Mesothelial cell of epicardium (in vitro differentiated cells): ENCODE measurements around the gene MAN1C1. TPM values are rescaled to one million over a fixed set of nuclear protein-coding genes. Genes with fewer than 3 reads are reported as not detected.

Source experiments
- DNase-seq, 2 experiments: peaks; one replicate each; pipeline ENCODE4 v3.0.0; 2021; ENCODE audit warnings: low spot score in 2 of 2; ENCODE audit not compliant: unreplicated experiment in 2 of 2
- H3K27ac Mint-ChIP-seq: 2 replicates; pipeline ENCODE4 v1.8.0; 2021; ENCODE audit warnings: mixed read lengths
- H3K27me3 Mint-ChIP-seq: 2 replicates; pipeline ENCODE4 v1.8.0; 2021; ENCODE audit warnings: low read depth, mixed read lengths
- H3K36me3 Mint-ChIP-seq: 2 replicates; pipeline ENCODE4 v1.8.0; 2021; ENCODE audit warnings: mixed read lengths
- H3K4me1 Mint-ChIP-seq: 2 replicates; pipeline ENCODE4 v1.8.0; 2021; ENCODE audit warnings: mixed read lengths
- H3K4me3 Mint-ChIP-seq: 2 replicates; pipeline ENCODE4 v1.8.0; 2021; ENCODE audit warnings: mild to moderate bottlenecking, moderate library complexity, mixed read lengths
- H3K9me3 Mint-ChIP-seq: 2 replicates; pipeline ENCODE4 v1.8.0; 2021; ENCODE audit warnings: mixed read lengths
- total RNA-seq: library from RNA; stranded (reverse); gene quantifications from 3 replicates; pipeline ENCODE4 v1.2.1, GENCODE V29; 2021
- TF ChIP-seq, protein P1 (sequence below): fragments of 200-600 bp; sonication (generic); IDR thresholded peaks from one replicate; pipeline ENCODE4 v1.5.0; 2021; ENCODE audit warnings: antibody characterized with exemption; ENCODE audit not compliant: unreplicated experiment

Gene MAN1C1
- total RNA-seq, 1 donor from 2014 or later, result 3.2 TPM

DNA sequence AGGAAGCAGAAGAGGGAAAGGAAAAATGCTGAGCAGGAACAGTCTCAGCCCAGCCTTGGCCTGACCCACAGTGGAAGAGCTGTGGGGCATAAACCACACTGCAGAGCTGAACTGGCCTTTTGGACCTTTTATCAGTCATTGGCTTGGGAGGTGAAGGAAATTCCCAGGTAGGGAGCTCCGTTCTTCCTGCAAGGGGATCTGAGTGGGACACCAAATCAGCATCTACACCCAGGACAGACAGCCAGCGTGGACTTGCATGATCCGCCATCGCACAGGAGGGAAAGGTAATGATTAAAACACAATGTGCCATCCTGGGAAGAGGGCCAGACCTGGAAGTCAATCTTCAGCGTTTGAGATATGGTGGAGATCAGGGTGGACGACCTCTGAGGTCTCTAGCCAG is 202.0 kb downstream of the MAN1C1 start:
- Mint-ChIP-seq H3K27me3 (no peaks in the 10 kb centered on the region), H3K36me3 (peaks cover 7% of the 10 kb centered on the region), H3K4me3 (peak overlapping the region; percentile 97), H3K9me3 (no peaks in the 10 kb centered on the region), H3K4me1 (peaks cover 34% of the 10 kb centered on the region), H3K27ac (peak overlapping the region; percentile 99)
- DNase-seq, result no peak
- TF ChIP-seq, protein P1, sequence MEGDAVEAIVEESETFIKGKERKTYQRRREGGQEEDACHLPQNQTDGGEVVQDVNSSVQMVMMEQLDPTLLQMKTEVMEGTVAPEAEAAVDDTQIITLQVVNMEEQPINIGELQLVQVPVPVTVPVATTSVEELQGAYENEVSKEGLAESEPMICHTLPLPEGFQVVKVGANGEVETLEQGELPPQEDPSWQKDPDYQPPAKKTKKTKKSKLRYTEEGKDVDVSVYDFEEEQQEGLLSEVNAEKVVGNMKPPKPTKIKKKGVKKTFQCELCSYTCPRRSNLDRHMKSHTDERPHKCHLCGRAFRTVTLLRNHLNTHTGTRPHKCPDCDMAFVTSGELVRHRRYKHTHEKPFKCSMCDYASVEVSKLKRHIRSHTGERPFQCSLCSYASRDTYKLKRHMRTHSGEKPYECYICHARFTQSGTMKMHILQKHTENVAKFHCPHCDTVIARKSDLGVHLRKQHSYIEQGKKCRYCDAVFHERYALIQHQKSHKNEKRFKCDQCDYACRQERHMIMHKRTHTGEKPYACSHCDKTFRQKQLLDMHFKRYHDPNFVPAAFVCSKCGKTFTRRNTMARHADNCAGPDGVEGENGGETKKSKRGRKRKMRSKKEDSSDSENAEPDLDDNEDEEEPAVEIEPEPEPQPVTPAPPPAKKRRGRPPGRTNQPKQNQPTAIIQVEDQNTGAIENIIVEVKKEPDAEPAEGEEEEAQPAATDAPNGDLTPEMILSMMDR, result no peak

DNA sequence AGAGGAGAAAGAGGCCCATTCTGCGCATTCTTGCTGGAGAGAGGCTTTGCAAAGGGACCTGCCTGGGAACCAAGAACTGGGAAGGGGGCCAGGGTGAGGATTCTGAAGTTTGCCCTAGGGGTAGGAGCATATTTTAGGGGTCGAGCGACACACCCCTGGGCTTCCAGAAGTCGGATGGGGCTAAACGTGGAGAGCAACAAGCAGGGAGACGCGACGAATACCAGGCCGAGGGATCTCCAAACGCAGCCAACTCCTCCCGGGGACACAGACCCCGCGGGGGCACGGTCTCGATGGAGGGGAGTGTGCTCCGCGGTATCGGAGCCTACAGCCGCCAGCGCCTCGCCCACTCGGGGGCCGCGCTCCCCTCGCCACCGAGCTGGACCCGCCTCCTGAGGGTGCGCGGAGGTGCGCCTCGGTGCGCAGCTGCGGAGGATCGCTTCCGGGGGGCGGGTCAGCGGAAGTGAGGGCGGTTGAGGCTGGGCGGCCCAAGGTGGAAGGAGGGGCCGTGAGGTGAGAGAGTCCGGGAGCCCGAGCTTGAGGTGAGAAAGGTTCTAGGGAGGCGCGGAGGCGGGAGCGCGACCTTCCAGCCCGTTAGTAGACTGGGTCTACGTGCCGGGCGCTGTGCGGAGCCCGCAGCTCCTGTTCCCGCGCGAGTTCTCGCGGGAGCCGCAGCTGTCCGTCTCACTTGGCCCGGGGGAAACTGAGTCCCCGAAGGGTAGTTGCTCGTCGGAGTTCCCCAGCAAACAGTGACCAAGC is 203.1 kb downstream of the MAN1C1 start, which contains the start of gene MTFR1L:
MTFR1L (plus strand) TSS at position 464 of the 756 bp plus-strand sequence. CDS start 3,151 bp downstream, outside the sequence.
- H3K27ac Mint-ChIP-seq, result peak within 1 kb of the TSS; percentile 99
- peaks cover 34% of the 10 kb centered on the region for H3K4me1 Mint-ChIP-seq
- TF ChIP-seq, protein P1, result no peak
- DNase-seq, result peak; percentile 71 to 85
- peak within 1 kb of the TSS; percentile 97 for H3K4me3 Mint-ChIP-seq
- H3K36me3 Mint-ChIP-seq, result peaks cover 7% of the 10 kb centered on the region
- H3K27me3 Mint-ChIP-seq, result no peaks in the 10 kb centered on the region
- no peaks in the 10 kb centered on the region for H3K9me3 Mint-ChIP-seq

DNA sequence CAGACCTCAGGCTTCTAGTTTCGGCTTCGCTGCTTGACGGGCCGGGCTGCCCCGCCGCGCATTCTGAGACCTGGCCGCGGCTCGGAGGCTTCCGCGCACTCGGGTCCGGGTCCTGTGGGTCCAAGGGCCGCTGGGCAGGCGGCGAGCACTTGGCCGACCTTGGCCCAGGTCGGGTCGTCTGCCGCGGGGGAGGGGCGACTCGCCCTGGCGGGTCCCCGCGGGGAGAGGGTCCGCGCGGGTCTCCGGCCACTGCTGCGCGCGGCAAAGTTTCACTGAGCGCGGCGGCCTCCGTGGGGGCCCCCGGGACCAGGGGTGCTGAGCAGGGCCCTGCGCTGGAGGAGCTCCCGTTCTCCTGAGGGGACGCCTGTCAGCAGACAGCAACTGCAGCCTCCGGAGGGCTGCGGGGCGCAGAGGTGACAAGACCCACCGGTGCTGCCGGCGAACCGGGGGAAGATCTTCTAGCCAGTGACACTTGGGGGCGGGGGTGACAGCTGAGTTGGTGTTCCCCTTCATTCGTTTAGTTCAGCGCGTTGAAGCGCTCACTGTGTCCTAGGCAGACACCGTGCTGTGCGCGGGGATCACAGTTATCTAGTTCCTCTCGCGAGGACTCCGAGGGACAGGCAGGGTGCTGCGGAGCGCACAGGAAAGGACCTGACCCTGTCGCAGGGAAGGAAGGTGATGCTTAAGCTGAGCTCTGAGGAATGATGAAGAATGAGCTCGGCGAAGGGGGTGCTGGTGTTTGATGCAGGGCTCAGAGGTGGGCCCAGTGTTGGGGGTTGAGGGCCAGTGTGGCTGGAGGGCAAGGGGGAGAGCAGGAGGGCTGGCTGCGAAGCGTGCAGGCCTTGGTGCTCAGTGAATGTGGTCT is 203.9 kb downstream of the MAN1C1 start:
- no peak for DNase-seq

DNA sequence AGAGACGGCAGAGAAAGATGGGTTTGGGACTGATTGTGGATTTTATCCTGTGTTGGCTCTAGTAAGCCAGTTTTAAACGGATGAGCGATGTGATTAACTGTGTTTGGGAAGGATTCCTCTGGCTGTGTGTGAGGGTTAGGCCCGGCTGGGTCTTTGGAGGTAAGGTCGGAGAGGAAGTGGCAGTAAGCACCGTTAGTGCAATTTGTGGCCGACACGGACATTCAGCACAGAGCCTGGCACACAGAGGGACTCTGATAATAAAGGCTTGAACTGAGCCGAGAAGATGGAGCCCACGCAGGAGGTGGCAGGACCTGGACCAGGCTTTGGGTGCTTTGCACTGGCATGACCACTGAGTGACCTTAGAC is 204.5 kb downstream of the MAN1C1 start:
- H3K27ac Mint-ChIP-seq, result peak overlapping the region; percentile 91
- peaks cover 1% of the 10 kb centered on the region for H3K36me3 Mint-ChIP-seq
- no peak for DNase-seq
- no peaks in the 10 kb centered on the region for H3K27me3 Mint-ChIP-seq
- H3K9me3 Mint-ChIP-seq, result no peaks in the 10 kb centered on the region
- peak overlapping the region; percentile 82 for H3K4me3 Mint-ChIP-seq
- peaks cover 34% of the 10 kb centered on the region for H3K4me1 Mint-ChIP-seq
- TF ChIP-seq, protein P1, result no peak

More for the DNA sequence above, 203.9 kb downstream of the MAN1C1 start:
- TF ChIP-seq, protein P1, result no peak
- Mint-ChIP-seq H3K27me3 (no peaks in the 10 kb centered on the region), H3K4me3 (peak overlapping the region; percentile 97), H3K4me1 (peaks cover 34% of the 10 kb centered on the region), H3K36me3 (peaks cover 2% of the 10 kb centered on the region), H3K27ac (peak overlapping the region; percentile 91), H3K9me3 (no peaks in the 10 kb centered on the region)

DNA sequence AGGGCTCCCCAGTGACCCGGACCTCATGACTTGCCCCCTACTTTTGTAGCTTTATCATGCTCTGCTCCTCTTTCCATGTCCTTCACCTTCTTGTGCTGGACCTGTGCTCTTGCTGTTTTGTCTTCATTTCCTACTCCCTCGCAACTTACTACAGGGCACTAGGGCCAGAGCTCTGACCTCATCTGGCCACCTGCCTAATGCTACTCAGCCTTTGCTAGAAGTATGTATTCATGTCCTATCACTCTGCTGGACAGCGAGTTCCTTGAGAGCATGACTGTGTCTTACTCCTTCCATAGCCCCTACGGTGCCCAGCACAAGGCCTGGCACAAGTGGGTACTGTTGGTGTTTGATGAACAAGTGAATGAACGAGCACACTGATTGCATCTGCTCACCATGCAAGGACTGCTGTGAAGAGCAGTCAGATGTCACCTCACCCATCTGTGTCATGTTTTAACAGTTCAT is 205.1 kb downstream of the MAN1C1 start:
- TF ChIP-seq, protein P1, result no peak
- Mint-ChIP-seq H3K27ac (peak overlapping the region; percentile 19), H3K4me1 (peaks cover 34% of the 10 kb centered on the region), H3K4me3 (peak overlapping the region; percentile 82), H3K9me3 (no peaks in the 10 kb centered on the region), H3K36me3 (peaks cover 3% of the 10 kb centered on the region), H3K27me3 (no peaks in the 10 kb centered on the region)
- no peak for DNase-seq
